ENCODE measurements around the gene RNF41. TPM values are rescaled to one million over a fixed set of nuclear protein-coding genes. Genes with fewer than 3 reads are reported as not detected.
A peak's percentile ranks its signal among the peaks of the same experiment; 100 is the strongest.
"Not testable (repeated sequence)": the region's sequence is repeated elsewhere in the genome, so short reads cannot be mapped to it uniquely, and the experiment has no call there.

The RNF41 gene
- total and polyA plus RNA-seq, 5 donors: 17.4 to 63.2 (median 44.9) TPM

DNA sequence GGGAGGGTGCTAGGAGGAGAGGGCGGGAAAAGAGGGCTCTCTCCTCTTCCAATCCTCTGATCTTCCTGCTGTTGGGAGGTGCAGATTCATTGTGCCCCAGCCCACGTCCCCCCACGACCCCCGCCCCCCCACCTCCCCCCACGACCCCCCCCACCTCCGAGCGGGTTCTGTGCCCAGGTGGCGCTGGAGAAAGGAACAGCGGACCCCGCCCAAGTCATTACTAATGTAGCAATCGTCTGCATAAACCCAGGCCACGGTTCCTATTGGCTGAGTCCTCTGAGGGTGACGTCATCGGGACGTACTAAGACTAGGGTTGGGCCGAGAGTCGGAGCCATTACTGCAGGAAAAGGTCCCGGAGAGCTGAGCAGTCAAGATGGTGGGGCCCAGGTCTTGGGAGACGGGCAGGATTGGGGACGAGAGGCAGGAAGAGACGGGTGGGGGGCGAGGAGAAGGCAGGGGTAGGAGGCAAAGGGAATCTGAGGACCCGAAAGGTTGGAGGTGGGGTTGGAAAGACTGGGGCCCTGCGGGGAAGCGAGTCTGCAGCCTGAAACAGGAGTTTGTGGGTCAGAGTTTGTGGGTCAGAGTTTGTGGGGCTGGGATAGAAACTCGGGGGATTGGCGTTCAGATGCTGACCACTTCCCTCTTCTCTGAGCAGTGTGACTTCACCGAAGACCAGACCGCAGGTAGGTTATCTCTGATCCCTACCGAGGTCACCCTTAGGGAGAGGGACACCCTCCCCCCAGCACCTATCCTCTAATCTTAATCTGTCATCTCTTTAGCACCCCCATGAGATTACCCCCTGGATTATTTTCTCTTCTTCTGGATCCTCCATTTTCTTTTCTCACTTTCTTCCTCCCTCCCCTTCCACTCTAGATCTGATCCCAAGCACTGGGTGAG is 63.4 kb downstream of the RNF41 start, which contains the start of gene MYL6:
Gene MYL6, plus strand, starts transcription at position 331 of the 897 bp plus-strand sequence. Its CDS starts 43 bp downstream, at position 374.
- WGBS: under 1% methylated on average over 30 of the region's 30 CpGs
- no peaks in the 10 kb centered on the region for H3K27me3 ChIP-seq (ENCODE audit: control insufficient read depth, insufficient read depth)
- peak within 1 kb of the TSS; percentile 87 for H3K27ac ChIP-seq (ENCODE audit: low read length)
- intact Hi-C loops (cut with DNase I): loop anchor here in 1 of 4 donors (2.0 to 5.0 kb wide), 2 partner anchors 29 to 41 kb away; partner anchors contain the start of genes ESYT1, RPL41 and ZC3H10
- H3K9me3 ChIP-seq (ENCODE audit: control insufficient read depth, low read length): no peaks in the 10 kb centered on the region
- peak; percentile 90 to 91 for ATAC-seq
- peaks cover 4% of the 10 kb centered on the region for H3K4me1 ChIP-seq (ENCODE audit: control insufficient read depth, insufficient read depth, low read length)
- peak within 1 kb of the TSS; percentile 95 for H3K4me3 ChIP-seq (ENCODE audit: low read length)
- DNase-seq: peak; percentile 95 to 98 (median 96)

- H3K27me3 ChIP-seq (ENCODE audit: control insufficient read depth, insufficient read depth): no peaks in the 10 kb centered on the region
- peak overlapping the region; percentile 59 for H3K27ac ChIP-seq (ENCODE audit: low read length)
- peak; percentile 80 to 90 (median 87) for DNase-seq
- H3K4me1 ChIP-seq (ENCODE audit: control insufficient read depth, insufficient read depth, low read length): peaks cover 7% of the 10 kb centered on the region
- intact Hi-C loops (cut with DNase I): loop anchor here in 1 of 4 donors (2.0 to 5.0 kb wide), 2 partner anchors 29 to 40 kb away; partner anchors contain the start of genes ESYT1, RPL41 and ZC3H10
- no peaks in the 10 kb centered on the region for H3K9me3 ChIP-seq (ENCODE audit: control insufficient read depth, low read length)
- peak; percentile 47 to 59 for ATAC-seq
- 6% methylated on average over 45 of the region's 45 CpGs for WGBS
- peak overlapping the region; percentile 95 for H3K4me3 ChIP-seq (ENCODE audit: low read length)
Observed at GRCh38 chr12:56157201-56158028, 64.3 kb downstream of the RNF41 start.

DNA sequence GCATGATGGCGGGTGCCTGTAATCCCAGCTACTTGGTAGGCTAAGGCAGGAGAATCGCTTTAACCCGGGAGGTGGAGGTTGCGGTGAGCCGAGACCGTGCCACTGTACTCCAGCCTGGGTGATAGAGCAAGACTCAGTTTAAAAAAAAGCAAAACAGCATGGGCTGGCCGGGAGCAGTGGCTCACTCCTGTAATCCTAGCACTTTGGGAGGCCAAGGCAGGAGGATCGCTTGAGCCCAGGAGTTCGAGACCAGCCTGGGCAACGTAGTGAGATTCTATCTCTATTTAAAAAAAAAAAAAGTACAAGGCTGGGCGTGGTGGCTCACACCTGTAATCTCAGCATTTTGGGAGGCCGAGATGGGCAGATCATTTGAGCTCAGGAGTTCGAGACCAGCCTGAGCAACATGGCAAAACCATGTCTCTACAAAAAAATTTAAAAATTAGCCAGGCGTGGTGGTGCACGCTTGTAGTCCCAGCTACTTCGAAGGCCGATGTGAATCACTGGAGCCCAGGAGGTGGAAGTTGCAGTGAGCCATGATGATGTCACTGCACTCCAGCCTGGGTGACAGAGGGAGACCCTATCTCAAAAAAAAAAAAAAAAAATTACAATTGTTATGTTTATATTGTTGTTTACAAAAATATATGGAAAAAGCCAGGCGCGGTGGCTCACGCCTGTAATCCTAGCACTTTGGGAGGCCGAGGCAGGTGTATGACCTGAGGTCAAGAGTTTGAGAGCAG is 65.1 kb downstream of the RNF41 start:
- ATAC-seq; H3K9me3 ChIP-seq (ENCODE audit: control insufficient read depth, low read length); H3K4me1 ChIP-seq (ENCODE audit: control insufficient read depth, insufficient read depth, low read length); H3K27me3 ChIP-seq (ENCODE audit: control insufficient read depth, insufficient read depth): not testable (repeated sequence)
- H3K4me3 ChIP-seq (ENCODE audit: low read length): peak overlapping the region; percentile 95
- intact Hi-C loops (cut with DNase I): loop anchor here in 1 of 4 donors (5.0 kb wide), 1 partner anchor 39 kb away; the partner anchor contains the start of genes RPL41 and ZC3H10
- WGBS: 94% methylated on average over 21 of the region's 21 CpGs
- DNase-seq: peak in 1 of 3 donors; percentile 37
- peak overlapping the region; percentile 59 for H3K27ac ChIP-seq (ENCODE audit: low read length)

GRCh38 chr12:56155256-56155845 is 66.4 kb downstream of the RNF41 start:
- Histone ChIP-seq H3K9me3 (ENCODE audit: control insufficient read depth, low read length) (no peaks in the 10 kb centered on the region), H3K27me3 (ENCODE audit: control insufficient read depth, insufficient read depth) (no peaks in the 10 kb centered on the region), H3K4me1 (ENCODE audit: control insufficient read depth, insufficient read depth, low read length) (peaks cover 5% of the 10 kb centered on the region), H3K4me3 (ENCODE audit: low read length) (no peak overlapping the region), H3K27ac (ENCODE audit: low read length) (no peak overlapping the region)
- WGBS: 87% methylated on average over 11 of the region's 11 CpGs
- ATAC-seq (no peak), DNase-seq (peak in 1 of 3 donors; percentile 25)
- intact Hi-C loops (cut with DNase I): loop anchor here in 1 of 4 donors (5.0 kb wide), 1 partner anchor 38 kb away; the partner anchor contains the start of genes RPL41 and ZC3H10

DNA sequence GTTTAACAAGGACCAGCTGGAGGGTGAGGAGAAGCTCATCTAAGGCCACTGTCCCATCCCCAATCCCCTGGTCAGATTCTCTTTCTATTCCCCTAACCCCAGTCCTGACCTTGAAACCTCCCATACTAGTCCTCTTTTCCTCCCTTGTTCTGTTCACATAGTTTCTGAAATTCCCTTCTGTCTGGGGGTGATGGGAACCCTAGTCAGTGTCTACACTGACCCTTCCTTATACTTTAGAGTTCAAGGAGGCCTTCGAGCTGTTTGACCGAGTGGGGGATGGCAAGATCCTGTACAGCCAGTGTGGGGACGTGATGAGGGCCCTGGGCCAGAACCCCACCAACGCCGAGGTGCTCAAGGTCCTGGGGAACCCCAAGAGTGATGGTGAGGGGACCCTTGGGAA is 66.9 kb downstream of the RNF41 start:
- 88% methylated on average over 5 of the region's 5 CpGs for WGBS
- intact Hi-C loops (cut with DNase I): loop anchor here in 1 of 4 donors (5.0 kb wide), 1 partner anchor 38 kb away; the partner anchor contains the start of genes RPL41 and ZC3H10
- DNase-seq (peak in 1 of 3 donors; percentile 18), ATAC-seq (no peak)
- H3K4me3 ChIP-seq (ENCODE audit: low read length): no peak overlapping the region
- no peaks in the 10 kb centered on the region for H3K9me3 ChIP-seq (ENCODE audit: control insufficient read depth, low read length)
- H3K27ac ChIP-seq (ENCODE audit: low read length): no peak overlapping the region
- no peaks in the 10 kb centered on the region for H3K27me3 ChIP-seq (ENCODE audit: control insufficient read depth, insufficient read depth)
- peaks cover 5% of the 10 kb centered on the region for H3K4me1 ChIP-seq (ENCODE audit: control insufficient read depth, insufficient read depth, low read length)

GRCh38 chr12:56154246-56154771 is 67.4 kb downstream of the RNF41 start:
- peak in 1 of 3 donors; percentile 10 for DNase-seq
- intact Hi-C loops (cut with DNase I): no loop called here
- ATAC-seq: no peak
- WGBS: 97% methylated on average over 1 of the region's 1 CpG
- Histone ChIP-seq H3K9me3 (ENCODE audit: control insufficient read depth, low read length) (no peaks in the 10 kb centered on the region), H3K4me3 (ENCODE audit: low read length) (no peak overlapping the region), H3K27me3 (ENCODE audit: control insufficient read depth, insufficient read depth) (no peaks in the 10 kb centered on the region), H3K27ac (ENCODE audit: low read length) (no peak overlapping the region), H3K4me1 (ENCODE audit: control insufficient read depth, insufficient read depth, low read length) (peaks cover 5% of the 10 kb centered on the region)

- 72% methylated on average over 5 of the region's 5 CpGs for whole genome bisulfite sequencing
- Histone ChIP-seq H3K4me1 (ENCODE audit: control insufficient read depth, insufficient read depth, low read length) (peaks cover 5% of the 10 kb centered on the region), H3K4me3 (ENCODE audit: low read length) (no peak overlapping the region), H3K27me3 (ENCODE audit: control insufficient read depth, insufficient read depth) (no peaks in the 10 kb centered on the region), H3K9me3 (ENCODE audit: control insufficient read depth, low read length) (no peaks in the 10 kb centered on the region), H3K27ac (ENCODE audit: low read length) (no peak overlapping the region)
- DNase-seq (peak in 1 of 3 donors; percentile 64), ATAC-seq (no peak)
- intact Hi-C loops (cut with DNase I): no loop called here
Observed at GRCh38 chr12:56153678-56154065, 68.0 kb downstream of the RNF41 start.

DNA sequence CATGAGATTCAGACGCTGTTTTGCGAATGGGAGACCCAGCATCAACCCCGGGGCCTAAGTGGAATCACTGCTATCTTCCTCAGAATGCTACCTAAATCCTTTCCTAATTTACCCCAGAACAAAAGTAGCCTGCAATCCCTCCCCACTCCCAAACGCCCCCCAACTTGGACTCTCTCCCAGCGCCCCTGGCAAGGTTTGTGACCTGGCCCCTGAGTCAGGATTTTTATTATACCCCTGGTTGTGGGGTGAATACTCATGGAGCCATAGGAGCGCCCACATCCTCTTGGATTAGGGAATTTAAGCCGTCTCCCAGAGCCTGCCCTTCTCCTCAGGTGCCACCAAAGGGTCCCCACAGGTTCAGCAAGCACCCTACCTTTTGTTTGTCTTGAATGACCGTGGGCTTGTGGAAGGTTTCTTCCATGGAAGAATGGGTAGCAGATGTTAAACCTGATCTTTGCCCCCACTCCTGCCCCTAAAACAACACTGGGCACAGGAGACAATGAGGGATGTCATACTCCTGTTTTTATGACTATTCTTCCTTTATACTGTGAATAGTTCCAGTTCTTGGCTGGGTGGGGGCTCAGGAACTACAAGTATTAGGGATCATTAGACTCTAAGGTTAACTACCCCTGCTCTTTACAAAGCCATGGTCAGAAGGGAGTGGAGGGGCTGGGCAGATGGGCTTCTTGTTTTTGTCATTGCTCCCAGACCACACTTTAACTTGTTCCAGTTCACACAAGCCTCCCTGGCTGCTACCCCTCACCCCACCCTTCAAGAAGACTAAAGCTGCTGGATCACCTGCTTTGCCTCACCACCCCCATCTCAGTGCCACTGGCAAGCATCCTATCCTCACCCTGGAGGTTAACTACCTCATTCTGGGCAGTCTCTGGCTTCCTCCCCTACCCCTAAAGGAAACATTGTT is 68.7 kb downstream of the RNF41 start:
- Histone ChIP-seq H3K4me1 (ENCODE audit: control insufficient read depth, insufficient read depth, low read length) (peaks cover 5% of the 10 kb centered on the region), H3K27me3 (ENCODE audit: control insufficient read depth, insufficient read depth) (no peaks in the 10 kb centered on the region), H3K27ac (ENCODE audit: low read length) (peak overlapping the region; percentile 74), H3K4me3 (ENCODE audit: low read length) (peak overlapping the region; percentile 97), H3K9me3 (ENCODE audit: control insufficient read depth, low read length) (no peaks in the 10 kb centered on the region)
- ATAC-seq (no peak), DNase-seq (peak in 1 of 3 donors; percentile 49)
- intact Hi-C loops (cut with DNase I): no loop called here
- 11% methylated on average over 8 of the region's 8 CpGs for WGBS
